H1 (cell line): ENCODE results near the gene GPR35. TPM values are rescaled to one million over a fixed set of nuclear protein-coding genes. Genes with fewer than 3 reads are reported as not detected.
A peak's percentile ranks its signal among the peaks of the same experiment; 100 is the strongest.

ENCODE experiments used
- E2F6 ChIP-seq: IDR thresholded peaks from 2 replicates; pipeline ENCODE4 v1.6.1; 2012; ENCODE audit warnings: inconsistent platforms
- KDM5A ChIP-seq: fragments of 200-600 bp; IDR thresholded peaks from 2 replicates; pipeline ENCODE4 v1.7.1; 2012; ENCODE audit warnings: mild to moderate bottlenecking, low read length, inconsistent platforms, mixed read lengths
- MAFK ChIP-seq: IDR thresholded peaks from 2 replicates; pipeline ENCODE4 v1.6.1; 2012; ENCODE audit warnings: low read depth, mild to moderate bottlenecking, improper control_type of control experiment, low read length
- TAF1 ChIP-seq: IDR thresholded peaks from 2 replicates; pipeline ENCODE4 v1.6.1; 2011; ENCODE audit warnings: mild to moderate bottlenecking, low read depth, low read length
- TBP ChIP-seq: IDR thresholded peaks from 2 replicates; pipeline ENCODE4 v1.6.1; 2011; ENCODE audit warnings: low read depth, low read length, improper control_type of control experiment
- polyA plus RNA-seq, 7 experiments: library from polyadenylated mRNA; depleted of rRNA in 3 of 7; stranded (reverse) in 5 of 7; unstranded in 2 of 7; fragments of >200 nt in 5 of 7; fragments of 200-250 nt in 2 of 7; gene quantifications; 1 replicate in 5 of 7; 2 replicates in 1 of 7; 4 replicates in 1 of 7; pipeline versions ENCODE4 v1.2.1 to v1.2.3, GENCODE V29; 2011 to 2013; ENCODE audit warnings: missing spikeins in 2 of 7, mixed read lengths in 2 of 7
- total RNA-seq: library from RNA; stranded (reverse); fragmentation: NEBNext Ultra II Directional; extraction: Animal tissue kit (Norgen Biotek cat#: 25700); gene quantifications from 2 replicates; pipeline ENCODE4 v1.2.1, GENCODE V29; 2021

Gene GPR35
- total and polyA plus RNA-seq, 2 of the 8 experiments (the other 6 are each of a cell fraction or from before 2014, with no cell fraction given) = 0.47 TPM; not detected in 1

- TF ChIP-seq MAFK (no peak), TBP (peak; percentile 39), KDM5A (peak; percentile 58), E2F6 (0 out of 2 replicates have a peak, but pooled peaks have one; percentile 67), TAF1 (peak; percentile 63)
- TF ChIP-seq, all 59 proteins: peak for 19
Observed at GRCh38 chr2:240586198-240586918, 38.9 kb upstream of the GPR35 start, which contains the start of gene CAPN10 (continued).
